Skin epidermis (tissue), 12 donors: ENCODE results near the gene RUNX1.
"Not testable (repeated sequence)": the region's sequence is repeated elsewhere in the genome, so short reads cannot be mapped to it uniquely, and the experiment has no call there.

Experiments used
- H3K27ac ChIP-seq, 21 experiments: fragments of 200-600 bp; sonication (generic) in 11 of 21; one replicate each; pipeline ENCODE4 v1.5.0; 2020; ENCODE audit warnings: mild to moderate bottlenecking in 3 of 21, inconsistent platforms in 2 of 21, moderate library complexity in 2 of 21
- H3K4me3 ChIP-seq, 7 experiments: fragments of 200-600 bp; sonication (generic) in 2 of 7; one replicate each; pipeline ENCODE4 v1.5.0; 2020; ENCODE audit warnings: inconsistent platforms in 2 of 7, mild to moderate bottlenecking in 2 of 7, moderate library complexity in 1 of 7

Gene RUNX1

DNA sequence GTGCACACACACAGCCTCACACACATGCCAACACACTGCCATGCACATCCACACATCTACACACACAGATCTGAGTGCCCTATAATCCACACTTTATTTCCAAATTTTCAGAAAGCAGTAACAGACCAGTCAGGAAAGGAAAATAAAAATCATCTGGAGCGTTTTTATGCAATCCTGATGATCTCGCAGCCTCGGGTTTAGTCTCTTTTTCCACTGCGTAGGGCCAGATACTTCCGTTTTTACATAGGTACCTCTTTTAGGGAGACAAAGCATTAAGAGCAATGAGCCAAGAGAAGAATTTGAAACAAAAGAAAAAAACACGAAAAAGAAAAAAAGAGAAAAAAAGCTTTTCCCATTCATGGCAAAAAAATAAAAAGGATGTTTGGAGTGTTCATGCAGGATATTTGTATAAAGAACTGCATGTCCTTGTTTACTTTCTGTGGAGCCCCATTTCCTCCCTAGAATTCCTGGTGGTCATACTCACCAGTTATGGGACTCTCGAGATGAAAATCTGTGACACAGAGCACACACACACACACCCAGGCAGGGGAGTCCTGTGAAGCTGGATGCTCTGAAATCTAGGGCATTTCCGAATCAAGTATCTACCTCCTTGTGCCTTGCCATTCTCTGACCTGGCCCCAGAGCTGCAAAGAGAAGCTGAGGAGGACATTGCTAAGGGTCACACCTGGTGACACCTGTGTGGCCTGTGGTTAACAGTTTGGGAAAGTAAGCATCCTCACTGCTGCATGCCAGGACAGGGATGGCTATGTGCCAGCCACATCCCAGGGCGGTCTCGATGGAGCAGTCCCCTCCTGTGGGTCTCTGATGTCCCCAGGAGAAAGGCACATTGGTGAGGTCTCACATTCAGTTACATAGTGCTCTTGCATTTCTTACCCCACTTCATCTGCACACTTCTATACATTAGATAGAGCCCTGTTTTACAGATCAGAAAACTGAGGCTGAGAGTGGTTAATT lies 83.6 kb downstream of the RUNX1 start:
- Histone ChIP-seq H3K27ac (no peak overlapping the region), H3K4me3 (no peak overlapping the region)

DNA sequence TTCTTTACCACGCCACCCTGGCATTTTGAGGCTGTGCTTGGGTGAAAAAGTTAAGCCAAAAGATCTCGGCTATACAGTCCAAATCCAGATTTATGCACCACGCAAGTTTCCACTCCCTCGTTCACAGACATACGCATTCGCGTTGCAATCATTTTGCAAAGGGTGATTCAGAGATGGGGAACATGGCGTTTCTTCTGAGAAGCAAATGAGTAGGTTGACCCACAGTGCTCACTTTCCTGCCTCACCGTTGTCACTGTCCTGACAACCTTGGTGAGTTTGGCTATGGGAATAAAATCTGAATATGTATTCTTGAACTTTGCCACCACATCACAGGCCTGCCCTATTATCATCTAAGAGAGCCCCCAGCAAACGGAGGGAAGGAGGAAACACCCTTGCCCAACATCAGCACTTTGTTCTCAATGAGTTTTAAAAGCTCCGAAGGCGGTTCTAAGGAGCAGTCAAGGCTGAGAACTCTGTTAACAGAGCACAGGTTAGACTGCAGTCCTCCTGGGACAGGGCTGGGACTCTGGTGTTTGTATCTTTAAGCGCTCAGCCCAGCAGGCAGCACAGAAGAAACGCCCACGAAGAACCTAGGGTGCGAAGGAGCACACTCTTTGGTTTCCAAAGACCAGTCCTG lies 86.4 kb downstream of the RUNX1 start:
- no peak overlapping the region for H3K27ac ChIP-seq
- no peak overlapping the region for H3K4me3 ChIP-seq

DNA sequence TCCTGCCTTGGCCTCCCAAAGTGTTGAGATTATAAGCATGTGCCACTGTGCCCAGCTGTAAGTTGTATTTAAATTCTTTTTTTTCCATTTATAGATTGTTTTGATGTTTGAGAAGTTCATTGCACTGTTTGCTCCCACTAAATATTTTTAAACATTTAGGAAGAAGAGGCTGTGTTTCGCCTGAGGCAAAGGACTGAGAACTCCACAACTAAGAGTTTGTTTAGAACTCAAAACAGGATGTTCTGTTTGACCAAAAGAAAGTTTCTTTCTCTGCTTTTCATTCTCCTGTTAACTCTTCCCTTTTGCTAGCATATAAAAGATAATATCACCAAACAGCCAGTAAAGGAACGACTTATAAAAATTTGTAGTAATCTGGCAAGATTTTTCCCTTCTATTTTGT lies 87.0 kb downstream of the RUNX1 start:
- Histone ChIP-seq H3K27ac (no peak overlapping the region), H3K4me3 (no peak overlapping the region)

DNA sequence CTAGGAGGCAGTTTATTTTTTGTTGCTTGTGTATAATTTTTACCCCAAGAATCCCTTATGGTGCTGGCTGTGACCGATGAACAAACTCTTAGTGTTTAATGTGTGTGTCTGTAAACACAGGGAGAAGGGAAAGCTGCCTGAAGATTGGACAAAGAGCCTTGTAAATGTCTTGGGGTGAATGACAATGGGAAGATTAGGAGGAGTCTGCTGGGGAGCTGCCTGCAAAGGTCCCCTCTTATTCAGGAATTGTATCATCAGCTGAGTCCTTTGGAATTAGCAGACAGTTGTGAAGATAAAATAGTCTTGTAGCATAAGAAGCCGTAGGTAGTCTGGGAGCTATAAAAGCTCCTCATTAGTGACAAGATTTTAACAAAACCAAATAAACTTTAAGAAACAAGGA lies 88.4 kb downstream of the RUNX1 start:
- Histone ChIP-seq H3K4me3 (no peak overlapping the region), H3K27ac (no peak overlapping the region)

DNA sequence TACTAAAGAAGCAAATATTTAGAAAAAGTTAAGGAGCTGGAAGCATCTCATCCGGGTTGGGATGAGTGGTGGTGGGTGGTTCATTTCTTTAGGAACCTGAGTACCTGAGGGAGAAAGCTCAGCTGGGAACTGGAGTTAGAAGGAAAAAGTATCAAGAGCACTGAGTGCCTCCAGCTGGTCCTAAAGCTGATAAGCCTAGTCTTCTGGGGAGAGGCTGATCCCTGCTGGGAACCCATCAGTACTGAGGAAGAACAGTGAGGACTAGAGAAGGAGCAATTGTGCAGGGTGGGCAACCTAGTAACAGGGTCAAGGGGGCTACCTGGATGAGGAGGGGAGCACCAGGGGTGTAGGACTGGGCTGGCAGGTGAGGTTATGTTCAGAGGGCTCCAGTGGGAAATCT lies 89.5 kb downstream of the RUNX1 start:
- no peak overlapping the region for H3K27ac ChIP-seq

DNA sequence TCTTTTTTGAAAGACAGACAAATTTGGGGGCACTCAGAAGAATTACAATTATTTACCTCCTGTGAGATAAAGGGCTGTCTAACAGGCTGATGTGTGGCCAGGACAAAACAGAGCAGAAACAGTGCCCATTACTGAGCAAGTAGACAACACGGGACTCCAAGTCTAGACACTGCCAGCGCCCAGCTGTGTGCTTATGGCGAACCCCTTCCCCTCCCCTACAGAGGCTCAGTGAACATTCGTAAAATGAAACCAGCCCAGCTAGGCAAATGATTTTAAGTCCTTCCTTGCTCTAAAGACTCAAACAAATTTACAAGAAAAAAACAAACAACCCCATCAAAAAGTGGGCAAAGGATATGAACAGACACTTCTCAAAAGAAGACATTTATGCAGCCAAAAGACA lies 91.1 kb downstream of the RUNX1 start:
- Histone ChIP-seq H3K4me3 (no peak overlapping the region), H3K27ac (no peak overlapping the region)

More for the DNA sequence above, 89.5 kb downstream of the RUNX1 start:
- H3K4me3 ChIP-seq, result no peak overlapping the region

DNA sequence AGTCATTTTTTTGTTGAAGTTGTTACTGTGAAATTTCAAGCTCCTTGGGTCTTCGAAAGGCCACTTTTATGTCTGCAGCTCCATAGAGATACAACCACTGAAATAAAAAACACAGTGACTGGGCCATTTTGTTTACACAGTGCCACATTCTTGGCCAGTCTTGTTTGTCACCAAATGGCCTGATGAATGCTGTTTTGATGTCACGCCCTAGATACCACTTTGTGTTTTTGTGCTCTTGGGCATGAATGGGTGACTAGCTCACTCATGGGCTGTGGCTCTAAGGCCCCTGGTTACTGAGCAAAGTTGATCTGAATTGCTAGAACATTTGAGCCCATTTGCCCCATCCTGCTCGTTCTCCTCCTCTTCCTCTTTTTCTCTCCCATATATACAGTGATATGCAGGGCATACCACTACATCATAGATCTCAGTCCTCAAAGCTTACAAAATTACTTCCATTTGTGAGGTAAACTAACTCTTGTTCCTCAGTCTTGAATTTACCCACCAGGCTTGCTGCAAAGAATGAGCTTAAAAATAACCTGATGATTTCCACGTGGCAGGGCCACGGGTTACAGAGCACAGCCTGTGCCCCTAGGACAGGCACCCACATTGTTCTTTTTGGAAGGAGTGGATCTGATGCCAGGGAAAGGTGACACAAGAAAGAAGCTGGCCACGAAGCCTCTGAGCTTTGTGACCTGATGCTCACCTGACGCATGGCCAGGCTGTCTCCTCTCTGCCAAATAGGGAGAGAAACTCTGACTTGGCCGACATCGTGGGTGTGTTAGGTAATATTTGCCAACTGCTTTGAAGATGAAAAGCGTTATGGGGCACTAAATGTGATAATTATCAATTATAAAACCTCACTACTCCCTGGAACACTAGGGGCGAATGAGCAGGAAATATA lies 92.4 kb downstream of the RUNX1 start:
- Histone ChIP-seq H3K4me3 (no peak overlapping the region), H3K27ac (no peak overlapping the region)

DNA sequence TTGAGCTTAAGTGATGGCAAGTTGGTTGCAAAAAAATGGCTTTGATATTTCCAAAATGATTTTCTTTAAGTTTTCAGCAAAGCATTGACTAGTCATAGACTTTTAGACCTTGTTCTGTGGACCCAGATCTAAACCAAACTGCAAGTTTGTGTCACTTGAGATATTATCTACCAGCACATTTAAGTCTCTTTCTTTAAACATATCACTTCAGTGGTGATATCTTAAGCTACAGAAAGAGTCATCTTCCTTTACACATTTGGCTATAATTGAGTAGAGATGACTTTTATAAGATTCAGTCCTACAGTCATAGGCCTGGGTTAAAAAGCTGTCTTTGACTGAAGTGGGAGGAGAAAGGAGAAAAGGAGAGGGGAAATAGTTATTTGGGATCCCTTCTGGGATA lies 95.2 kb downstream of the RUNX1 start:
- Histone ChIP-seq H3K4me3 (no peak overlapping the region), H3K27ac (no peak overlapping the region)

DNA sequence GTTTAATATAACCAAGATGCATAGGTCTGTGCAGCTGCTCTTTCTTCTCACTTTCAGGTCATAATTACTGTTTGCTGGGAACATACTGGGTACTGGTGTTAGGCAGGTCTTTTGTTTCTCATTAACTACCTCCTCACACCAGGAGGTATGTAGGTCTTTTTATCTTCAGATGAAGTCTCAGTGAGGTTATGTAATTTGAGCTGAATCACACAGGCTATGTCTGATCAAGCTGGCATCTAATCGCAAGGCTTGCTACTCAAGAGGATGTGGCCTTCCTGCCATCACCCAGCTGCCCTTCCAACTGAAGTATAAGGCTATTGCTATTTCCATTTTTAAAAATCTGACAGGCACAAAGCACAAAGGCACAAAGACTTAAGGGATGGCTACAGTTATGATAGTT lies 96.4 kb downstream of the RUNX1 start:
- no peak overlapping the region for H3K27ac ChIP-seq
- no peak overlapping the region for H3K4me3 ChIP-seq

DNA sequence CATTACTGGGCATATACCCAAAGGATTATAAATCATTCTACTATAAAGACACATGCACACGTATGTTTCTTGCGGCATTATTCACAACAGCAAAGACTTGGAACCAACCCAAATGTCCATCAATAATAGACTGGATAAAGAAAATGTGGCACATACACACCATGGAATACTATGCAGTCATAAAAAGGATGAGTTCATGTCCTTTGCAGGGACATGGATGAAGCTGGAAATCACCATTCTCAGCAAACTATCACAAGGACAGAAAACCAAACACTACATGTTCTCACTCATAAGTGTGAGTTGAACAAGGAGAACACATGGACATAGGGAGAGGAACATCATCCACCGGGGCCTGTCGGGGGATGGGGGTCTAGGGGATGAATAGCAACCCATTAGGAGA lies 97.2 kb downstream of the RUNX1 start:
- H3K4me3 ChIP-seq, result not testable (repeated sequence)

DNA sequence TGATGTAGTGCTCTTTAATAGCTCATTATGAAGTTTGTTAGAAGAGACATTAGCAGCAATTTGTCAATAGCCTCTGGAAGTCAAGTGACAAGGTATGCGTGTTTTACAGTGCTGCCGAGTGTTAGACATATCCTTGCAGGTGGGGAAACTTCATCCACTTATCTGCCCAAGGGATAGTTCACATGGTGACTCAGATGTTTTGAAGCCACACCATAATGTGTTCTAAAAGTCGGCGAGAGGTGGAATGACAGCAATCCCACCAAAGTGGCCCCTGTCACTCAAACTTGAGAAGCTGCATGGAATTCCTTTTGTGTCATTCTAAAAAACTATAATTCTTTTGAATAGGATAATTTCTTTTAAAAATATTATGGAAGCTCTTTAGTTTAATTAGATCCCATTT lies 98.1 kb downstream of the RUNX1 start:
- H3K4me3 ChIP-seq, result no peak overlapping the region
- no peak overlapping the region for H3K27ac ChIP-seq

More for the DNA sequence above, 97.2 kb downstream of the RUNX1 start:
- not testable (repeated sequence) for H3K27ac ChIP-seq

DNA sequence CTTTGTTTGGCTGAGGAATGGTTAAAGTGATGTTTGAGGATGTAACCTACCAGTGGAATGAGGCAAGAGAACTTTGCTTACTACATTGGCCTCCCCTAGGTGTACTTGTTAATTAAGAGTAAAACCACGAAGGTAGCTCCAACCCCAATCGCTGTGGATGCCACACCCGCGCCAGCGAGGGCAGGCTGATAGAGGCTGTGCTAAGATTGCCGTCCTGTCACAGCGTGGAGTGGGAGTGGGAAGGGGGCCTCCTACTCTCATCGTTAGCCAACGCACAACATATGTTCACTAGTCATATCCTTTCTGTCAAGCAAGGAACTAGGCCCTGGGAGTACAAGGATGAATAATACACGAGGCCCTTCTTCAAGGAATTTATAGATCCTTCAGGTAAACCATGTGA lies 99.6 kb downstream of the RUNX1 start:
- Histone ChIP-seq H3K27ac (no peak overlapping the region), H3K4me3 (no peak overlapping the region)

DNA sequence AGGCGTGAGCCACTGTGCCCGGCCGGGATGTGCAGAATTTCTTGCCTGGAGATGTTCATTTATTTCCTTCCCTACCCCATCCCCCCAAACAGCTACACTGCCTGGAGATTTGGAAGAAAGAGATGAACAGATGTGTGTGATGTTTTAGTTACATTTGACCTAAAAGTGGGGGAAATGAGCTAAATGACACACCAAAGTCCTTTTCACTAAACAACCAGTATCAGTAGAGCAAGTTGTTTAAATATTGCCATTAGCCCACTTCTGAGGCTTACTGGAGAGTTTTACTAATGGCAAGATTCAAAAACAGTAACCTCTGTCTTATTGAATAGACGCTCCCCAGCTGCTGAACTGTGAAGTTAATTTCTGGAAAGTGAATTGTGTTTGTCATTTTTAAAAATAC lies 100.1 kb downstream of the RUNX1 start:
- H3K4me3 ChIP-seq, result no peak overlapping the region
- H3K27ac ChIP-seq, result no peak overlapping the region

DNA sequence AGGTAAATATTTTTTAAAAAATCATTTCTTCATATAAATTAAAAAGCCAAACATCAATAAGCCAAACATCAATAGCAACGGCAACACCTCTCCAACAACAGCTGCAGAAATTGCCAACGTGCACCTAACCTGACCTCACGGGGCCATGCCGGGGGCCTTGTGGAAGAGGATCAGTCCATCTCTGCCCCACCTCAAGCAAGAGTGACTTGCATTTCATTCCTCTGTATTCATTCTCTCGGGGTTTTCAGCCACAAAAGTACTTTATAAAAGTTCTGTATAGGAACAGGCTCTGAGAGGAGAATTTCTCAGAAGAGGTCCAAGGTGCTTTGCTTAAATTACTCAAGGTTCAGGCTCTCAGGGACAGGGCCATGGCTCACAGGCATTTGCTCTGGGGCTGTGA lies 100.9 kb downstream of the RUNX1 start:
- Histone ChIP-seq H3K4me3 (no peak overlapping the region), H3K27ac (no peak overlapping the region)

DNA sequence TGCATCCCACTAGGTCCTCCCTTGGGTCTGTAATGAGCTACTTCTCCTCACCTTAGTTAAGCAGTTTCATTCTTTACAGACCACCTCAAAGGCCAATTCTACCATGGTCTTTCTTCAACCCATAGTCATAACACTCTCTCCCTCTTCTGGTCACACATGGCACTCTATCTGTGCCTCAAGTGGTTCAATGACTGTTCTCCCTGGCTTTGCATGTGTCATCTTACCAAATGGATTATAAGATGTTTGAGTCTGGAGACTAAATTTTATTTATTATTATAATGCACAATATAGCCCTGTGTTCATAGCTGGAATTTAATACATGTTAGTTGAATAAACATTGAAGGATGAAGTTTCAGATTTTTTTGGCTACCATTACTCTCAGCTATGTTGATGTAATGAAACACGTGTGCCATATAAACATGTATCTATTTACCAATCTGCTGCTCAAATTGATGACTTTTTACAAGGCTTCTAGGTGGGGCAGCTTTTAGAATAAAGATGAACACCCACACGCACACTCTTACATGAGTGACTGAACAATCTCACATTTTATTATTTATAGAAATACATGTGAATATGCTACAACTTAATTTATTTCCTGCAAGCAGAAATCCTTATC lies 102.1 kb downstream of the RUNX1 start:
- Histone ChIP-seq H3K4me3 (no peak overlapping the region), H3K27ac (no peak overlapping the region)

DNA sequence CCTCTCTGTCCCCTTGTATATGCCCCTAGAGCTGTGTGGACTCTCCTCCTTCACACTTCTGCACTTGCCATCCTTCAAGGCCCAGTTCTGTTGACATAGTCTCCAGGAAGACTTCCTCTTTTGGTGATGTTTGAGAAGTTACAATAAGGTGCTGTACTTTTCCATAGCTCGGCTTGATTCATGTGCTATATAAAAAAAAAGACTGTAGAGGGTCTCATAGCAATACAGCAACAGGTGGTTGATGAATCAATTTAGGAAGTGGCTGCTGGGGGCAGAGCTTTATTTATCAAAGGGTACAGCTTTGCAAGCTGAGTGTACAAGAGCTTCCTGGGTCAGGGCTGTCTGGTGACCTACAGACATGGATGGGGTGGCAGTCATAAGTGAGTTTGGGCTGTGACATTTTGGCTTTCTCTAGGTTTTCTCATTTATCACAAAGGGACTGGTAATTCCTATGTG lies 102.7 kb downstream of the RUNX1 start:
- Histone ChIP-seq H3K4me3 (no peak overlapping the region), H3K27ac (no peak overlapping the region)

DNA sequence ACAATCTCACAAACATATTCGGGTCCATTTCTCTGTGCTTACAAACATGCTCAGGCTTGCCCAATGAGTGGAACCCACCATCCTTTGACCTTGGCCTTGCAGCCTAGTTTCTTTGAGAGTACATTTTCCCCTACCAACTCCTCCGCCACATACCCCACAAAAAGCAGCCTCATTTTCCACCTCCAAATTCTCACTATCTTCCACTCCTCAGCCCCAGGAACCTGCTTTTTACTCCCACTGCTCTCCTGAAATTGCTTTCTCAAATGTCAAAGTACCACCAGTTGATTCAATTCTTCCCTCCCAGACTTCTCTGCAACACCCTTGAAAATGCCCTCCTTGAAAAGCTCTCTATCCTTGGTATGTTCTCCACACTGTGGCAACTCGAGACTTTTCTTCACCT lies 103.8 kb downstream of the RUNX1 start:
- H3K4me3 ChIP-seq, result no peak overlapping the region
- no peak overlapping the region for H3K27ac ChIP-seq

DNA sequence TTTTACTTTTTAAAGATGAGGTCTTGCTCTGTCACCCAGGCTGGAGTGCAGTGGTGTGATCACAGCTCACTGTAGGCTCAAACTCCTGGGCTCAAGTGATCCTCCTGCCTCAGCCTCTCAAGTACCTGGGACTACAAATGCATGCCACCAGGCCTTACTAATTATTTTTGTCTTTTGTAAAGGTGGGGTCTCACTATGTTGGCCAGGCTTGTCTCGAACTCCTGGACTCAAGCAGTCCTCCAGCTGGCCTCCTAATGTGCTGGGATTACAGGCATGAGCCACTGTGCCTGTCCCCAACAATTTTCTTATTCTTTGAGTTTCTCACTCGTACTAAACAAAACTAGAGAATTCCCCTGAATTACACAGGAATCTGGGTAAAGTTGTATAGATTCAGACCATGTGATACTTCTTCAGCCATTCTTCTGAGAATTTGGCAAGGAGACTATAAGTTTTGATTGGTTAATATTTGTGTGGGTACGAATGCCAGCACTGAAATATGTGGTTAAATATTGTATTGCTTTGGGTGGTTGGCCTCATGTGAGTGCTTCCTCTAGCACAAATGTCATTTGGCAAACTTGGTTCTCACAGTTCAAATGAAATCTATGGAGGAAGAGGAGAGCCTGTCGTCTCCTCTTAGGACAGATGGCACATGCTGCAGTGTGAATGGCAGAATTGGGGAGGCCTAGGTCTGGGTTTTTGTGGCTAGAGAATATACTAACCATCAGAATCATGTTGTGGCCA lies 104.9 kb downstream of the RUNX1 start:
- Histone ChIP-seq H3K4me3 (no peak overlapping the region), H3K27ac (no peak overlapping the region)

DNA sequence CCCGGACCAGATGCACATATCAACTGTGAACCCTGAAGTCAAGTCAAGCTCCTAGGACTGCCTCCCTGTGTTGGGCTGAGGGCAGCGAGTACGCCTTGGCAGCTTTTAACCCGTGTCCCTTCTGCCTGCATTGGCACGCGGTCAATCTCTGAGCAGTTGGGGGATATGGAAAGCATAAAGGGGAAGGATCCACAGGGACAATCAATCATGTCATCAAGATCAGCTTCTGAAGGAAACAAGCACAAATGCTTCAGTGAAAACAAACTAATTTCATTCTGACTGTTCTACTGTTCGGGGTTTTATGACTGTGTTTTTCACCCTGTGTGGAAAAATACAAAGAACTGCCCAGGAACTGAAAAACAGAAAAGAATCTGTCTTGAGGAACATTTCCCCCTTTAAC lies 106.2 kb downstream of the RUNX1 start:
- no peak overlapping the region for H3K4me3 ChIP-seq
- no peak overlapping the region for H3K27ac ChIP-seq
